NCI-H1105 treated with DMSO at 0.1 percent for 48 hours (cell line): ENCODE measurements around the gene SYNPO.

ENCODE experiments used
- DNase-seq: peaks from one replicate; lab custom pipeline; 2025; lab: John Stamatoyannopoulos, UW

SYNPO gene

DNA sequence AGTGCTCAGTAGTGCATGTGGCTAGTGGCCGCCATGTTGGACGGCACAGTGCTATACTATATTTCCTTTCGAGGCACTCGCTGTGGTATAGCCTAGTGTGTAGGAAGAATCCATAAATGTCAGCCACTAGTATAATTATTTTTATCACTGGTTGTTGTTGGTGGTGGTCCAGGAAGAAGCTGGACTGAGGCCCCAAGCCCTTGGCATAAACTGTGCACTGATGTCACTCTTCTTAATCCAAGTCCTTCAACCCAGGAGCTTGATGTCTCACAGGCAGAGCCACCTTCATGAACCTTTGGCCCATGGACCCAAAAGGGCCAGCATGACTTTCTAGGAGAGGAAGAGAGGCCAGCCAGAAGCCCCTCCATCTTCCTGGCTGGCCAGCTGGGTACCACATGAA, 32.5 kb upstream of the SYNPO start:
- no peak for DNase-seq

DNA sequence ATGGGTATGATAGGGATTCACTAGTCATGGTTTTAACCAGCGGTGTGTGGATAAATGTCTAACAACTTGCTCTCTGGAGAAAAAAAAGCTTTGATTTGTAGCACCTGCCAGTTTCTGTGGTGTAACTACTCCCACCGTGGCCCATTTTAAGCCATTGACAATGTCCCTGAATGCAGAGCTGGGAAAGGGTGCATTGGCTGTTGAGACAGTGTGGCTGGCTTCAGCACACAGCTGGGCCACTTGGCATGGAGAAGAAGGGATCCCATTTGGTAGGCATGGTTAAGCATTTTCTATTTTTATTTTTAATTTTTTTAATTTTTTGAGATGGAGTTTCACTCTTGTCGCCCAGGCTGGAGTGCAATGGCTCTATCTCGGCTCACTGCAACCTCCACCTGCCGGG, 31.5 kb upstream of the SYNPO start:
- no peak for DNase-seq

DNA sequence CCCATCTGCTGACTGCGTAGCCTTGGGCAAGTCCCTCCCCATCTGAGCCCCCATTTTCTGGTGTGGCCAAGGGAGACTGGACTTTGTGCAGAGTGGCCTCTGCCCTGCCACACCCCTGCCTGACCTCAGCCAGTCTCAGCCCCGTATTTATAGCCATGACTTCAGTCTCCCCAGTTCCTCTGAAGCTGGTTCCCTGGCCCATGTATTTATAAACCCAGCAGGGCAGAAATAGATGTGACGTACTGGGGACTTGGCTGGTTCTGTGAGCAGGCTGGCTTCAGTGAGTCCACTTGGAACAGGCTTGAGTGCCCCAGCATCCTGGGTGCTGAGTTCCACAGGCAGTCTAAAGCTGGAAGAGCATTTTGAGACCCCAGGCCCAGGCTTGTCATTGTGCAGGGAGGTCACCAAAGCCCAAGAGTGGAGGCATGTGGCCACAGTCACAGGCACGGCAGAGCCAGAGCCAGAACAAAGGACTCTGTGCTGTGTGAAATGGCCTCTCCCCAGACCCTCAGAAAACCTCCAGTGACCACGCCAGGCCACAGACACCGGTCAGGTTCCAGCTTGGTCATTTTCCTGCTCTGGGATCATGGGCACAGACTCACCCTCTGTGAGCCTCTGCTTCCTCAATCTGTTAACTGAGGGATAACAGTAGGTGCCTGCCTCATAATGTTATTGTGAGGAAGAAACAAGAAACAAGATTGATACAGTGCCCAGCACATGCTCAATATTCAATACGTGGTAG, 30.4 kb upstream of the SYNPO start:
- no peak for DNase-seq

DNA sequence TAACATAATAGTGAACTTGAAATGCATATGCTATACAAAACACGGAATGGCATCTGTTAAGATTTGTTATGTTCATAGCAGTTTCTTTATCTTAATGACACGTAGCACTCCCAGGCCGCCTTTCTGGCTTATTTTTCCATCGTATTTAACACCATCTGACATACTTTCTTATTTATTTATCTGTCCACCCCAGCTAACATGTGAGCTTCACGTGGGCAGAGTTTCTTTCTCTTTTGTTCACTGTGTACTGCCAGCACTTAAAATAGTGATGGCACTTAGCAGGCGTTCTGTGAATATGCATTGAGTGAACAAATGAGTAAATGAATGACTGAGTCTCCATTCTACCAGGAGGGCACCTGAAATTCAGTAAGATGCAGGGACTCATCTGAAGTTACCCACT, 29.4 kb upstream of the SYNPO start:
- DNase-seq: no peak

DNA sequence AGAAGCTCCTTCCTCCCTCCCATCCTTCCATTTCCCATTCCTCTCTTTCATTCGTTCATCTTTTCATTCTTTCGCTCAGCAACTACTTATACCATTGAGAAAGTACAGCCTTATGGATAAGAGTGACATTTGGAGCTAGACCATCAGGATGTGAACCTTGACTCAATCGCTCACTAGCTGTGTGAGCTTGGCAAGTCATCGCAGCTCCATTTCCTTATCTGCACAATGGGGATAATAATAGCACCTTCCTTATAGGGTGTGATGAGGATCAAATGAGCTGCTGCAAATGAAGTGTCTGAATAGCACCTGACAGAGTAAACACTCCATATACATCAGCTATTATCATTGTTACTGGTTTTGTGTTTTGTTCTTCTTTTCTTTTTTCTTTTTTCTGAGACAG, 28.1 kb upstream of the SYNPO start:
- no peak for DNase-seq

DNA sequence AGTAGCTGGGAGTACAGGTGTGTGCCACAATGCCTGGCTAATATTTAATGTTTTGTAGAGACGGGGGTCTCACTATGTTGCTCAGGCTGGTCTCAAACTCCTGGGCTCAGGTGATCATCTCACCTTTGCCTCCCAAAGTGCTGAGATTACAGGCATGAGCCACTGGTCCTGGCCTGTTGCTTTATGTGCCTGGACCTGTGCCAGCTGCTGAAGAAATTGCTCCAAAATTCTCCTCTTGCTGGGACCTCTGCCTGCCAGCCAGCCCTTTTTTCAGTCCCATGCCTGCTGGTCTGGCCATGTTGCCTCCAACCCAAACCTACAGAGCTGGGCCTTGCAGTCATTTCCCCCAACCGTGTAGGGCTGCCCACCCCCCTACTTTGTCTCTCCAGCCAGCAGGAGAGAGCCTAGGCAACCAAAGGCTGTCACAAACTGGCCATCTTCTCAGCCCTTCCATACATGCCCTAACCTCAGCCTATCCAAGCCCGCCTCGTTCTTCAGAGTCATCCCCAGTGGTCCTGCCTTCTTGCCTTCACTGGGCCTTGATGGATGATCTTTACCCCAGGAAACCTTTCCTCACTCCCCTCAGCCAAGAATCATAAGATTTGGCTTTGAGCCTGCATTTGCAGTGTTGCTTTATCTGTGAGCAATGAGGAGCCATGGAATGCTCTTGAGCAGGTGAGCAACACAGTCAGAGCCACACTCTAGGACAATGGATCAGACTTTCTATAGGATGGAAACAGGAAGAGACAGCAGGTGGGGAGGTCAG, 27.4 kb upstream of the SYNPO start:
- no peak for DNase-seq

DNA sequence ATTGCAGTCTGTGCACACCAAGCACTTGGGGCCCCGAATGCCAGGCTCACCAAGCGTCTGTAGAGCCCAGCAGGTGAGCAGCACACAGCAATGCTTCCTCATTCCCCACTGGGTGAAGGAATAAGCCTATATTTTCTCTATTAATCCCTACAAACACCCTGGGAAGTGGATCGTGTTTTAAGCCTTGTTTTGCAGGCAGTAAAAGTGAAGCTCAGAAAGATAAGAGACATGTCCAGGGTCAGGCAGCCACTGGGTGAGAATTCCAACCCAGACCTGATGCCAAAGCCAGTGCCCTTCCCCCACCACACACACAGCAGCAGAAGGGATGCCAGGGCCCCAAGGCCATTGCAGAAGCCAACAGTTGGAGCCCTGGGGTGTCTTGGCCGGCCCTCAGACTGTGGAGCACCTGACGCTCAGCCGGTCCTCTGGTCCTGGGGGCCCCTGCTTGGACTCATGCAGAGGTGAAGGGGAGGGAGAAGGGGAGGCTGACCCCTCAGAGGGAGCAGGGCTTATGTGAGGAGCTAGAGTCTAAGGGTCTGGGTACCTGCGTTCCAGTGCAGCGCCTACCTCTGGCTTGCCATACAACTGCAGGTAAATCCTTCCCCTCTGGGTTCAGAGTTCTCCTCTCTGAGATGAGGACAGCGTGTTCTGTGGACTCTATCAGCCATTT, 26.3 kb upstream of the SYNPO start:
- DNase-seq: no peak

DNA sequence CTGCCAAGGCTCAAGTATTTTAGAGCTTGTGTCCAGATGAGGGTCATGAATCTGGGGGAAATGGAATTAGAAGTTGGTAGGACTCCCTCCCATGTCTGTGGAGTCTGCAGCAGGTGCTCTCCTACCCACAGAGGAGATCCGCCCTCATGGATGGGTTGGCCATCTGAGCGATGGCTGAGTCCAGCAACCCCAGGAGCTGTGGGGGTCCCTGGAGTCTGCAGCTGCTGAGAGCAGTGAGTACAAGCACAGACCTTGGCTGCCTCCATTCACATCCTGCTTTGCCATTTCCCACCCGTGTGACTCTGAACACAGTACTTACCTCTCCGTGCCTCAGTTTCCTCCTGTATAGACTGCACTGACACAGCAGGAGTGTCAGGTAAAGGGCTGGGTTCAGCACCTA, 25.8 kb upstream of the SYNPO start:
- no peak for DNase-seq

DNA sequence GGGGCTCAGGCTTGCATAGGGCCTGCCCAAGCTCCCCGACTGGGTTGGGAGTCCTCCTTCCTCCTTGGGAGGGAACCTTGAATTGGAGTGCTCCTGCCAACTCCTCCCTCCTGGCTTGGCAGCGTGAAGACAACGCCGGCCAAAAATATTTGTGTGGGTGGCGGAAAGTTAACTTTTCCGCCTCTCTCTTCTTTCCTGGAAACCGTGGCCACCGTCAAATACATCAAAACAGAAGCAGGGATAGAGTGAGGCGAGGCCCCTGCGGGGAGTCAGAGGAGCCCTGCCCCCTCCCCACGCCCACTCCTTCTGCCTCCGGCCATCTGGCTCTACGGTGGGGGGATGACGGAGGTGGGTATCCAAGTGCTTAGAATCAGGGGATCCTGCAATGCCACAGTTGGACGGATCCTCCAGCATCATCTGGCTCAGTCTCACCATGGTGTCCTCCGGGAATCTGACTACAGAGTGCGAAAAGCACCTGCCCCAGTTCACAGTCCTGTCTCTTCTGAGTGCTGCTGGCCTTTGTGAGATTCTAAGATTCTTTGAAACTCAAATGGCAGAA, 25.2 kb upstream of the SYNPO start:
- no peak for DNase-seq

DNA sequence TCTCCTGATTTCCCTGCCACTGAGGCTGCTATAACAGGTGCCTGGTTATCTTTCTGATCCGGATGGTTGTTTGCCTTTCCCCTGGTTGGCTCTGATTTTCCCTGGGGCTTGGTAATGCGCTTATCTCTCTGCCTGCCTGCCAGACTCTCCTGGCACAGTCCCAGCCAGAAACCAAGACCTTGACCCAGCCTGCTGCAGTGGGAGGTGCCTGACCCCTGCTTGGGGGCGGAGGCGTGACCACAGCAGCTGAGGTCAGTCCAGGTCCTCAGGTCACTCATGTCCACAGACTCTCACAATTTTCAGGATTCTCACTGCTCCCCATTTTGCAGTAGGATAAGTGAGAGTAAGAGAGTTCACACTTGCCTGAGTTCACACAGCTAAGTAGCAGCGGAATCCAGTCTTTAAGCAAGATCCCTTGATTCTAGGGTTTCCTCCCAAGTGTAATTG, 24.4 kb upstream of the SYNPO start:
- no peak for DNase-seq

DNA sequence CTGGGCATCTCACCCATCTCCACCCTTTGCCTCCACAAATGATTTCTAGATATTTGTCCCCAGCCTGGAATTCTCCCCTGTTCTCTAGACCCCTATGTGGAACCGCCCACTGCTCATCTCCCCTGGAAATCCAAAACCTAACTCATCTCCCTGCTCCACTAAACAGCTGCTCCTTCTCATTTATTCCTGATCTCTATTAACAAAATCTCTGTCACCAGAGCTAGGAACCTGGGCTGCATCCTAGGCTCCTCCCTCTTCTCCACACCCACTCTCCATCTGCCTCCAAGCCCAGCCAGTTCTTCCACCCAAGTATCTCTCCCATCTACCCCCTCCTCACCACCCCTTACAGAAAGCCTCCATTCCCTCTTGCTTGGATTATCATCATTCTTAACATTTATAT, 24.0 kb upstream of the SYNPO start:
- no peak for DNase-seq

DNA sequence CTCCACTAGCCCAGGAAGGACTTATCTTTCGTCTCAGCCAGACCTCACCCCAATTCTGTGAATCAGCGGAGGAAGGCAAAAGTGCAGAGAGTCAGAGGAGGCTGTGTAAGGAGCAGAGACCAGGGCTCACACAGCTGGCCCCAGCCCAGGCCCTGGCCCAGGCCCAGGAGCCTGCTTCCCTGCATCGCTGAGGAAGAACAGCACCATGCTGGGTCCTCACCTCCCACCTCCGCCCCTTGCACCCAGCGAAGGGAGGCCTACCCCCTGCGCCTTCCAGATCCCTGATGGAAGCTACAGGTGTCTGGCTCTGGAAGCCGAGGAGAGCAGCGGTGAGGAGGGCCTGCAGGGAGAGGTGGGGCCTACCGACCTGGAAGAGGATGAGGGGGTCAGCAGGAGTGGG, 22.3 kb upstream of the SYNPO start:
- DNase-seq: no peak

DNA sequence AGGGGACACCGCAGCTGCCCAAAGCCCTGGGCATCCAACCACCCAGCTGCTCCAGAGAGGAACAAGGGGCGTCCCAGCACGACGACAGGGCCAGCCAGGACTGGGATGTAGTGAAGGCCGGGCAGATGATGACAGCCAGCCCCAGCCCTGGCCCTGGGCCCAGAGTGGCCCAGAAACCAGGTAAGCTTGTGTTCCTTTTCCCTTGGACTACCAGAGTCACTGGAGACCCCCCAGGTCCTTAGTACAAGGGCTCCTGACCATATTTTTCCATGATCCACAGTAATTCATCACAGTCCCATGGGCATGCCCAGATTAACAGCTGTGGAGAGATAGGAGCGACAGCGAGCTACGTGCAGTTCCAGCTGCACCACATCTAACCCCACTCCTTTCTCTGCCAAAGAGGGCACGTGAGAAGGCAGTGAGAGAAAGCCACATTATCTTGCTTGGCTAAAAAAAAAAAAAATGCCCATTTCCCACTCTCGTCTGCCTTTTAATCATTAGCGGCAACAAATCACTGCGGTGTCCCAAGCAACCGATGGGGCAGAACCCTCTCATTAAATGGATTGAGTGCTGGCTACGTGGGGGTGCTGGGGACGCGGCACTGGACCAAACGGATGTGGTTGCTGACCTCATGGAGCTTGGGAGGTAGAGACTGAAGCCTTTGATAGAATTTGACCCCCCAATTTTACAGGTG, 21.7 kb upstream of the SYNPO start:
- DNase-seq: no peak

DNA sequence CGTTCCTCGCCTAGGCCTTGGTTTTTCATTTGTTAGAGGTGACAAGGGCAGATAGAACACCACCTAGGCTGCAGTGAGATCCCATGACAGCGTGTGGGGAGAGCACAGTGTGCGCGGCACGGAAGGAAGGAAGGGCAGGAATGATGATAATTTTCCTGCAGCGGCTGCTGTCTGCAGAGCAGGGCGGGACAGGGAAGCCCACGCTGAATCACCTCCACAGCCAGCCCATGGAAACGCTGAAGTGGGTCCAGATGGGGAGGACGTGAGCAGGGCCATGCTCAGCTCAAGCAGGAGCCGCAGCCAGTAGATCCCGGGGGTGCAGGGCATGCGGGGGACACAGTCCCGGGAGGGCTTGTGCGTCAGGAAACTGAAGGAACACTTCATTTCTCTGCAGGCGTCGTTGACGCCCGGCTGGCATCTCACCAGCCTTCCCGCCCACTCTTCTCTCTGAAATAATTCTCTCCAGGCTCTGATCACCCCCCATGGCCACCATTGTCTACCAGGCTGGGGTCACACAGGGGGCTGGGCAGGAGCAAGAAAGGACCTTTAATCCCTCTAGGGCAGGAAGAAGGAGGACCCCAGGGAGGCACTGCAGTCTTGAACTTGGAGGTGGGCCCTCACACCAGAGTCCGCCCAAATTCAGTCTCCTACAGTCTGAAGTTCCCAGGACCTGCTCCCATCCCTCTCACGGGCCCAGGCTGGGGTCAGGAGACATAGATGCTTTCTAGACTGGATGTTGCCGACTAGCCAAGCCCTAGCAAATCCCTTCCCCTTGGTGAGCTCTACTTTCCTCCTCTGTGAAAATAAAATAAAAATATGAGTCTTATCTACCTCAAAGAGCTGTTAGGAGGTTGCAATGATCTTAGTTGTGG, 20.9 kb upstream of the SYNPO start:
- no peak for DNase-seq

DNA sequence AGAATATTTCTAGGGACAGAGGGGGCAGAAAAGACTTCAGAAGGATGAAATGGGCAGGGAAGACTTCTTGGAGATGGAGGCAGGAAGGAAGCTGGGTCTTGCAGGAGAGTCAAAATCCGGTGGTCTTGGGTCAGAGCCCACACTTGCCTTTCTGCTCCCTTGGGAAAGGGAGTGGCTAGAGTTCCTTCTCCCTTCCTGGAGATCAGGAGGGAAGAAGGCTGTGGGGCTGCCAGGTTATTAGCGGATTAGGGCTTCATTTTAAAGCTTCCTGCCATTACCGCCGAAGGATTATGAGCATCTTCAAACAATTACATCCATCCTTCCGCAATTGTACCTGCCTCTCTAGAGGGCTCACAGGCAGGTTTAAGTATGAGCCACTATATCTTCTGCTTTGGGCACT, 19.2 kb upstream of the SYNPO start:
- no peak for DNase-seq

DNA sequence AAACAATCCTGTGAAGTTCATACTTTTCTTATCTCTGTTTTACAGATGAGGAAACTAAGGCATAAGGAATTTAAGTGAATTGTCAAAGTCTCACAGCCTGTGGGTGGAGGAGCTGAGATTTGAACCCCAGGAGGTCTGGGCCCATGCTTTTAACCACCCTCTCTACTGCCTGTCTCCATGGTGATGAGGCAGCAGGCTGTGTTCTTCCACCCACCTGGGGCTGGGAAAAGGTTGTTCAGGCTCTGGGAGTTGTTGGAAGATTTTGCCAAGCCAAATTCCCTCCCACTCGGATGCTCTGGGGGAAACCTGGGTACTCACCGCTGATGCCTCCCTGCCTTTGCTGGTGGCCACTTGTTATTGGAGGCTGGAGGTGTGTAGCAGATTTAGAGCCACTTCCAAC, 18.3 kb upstream of the SYNPO start:
- DNase-seq: no peak

DNA sequence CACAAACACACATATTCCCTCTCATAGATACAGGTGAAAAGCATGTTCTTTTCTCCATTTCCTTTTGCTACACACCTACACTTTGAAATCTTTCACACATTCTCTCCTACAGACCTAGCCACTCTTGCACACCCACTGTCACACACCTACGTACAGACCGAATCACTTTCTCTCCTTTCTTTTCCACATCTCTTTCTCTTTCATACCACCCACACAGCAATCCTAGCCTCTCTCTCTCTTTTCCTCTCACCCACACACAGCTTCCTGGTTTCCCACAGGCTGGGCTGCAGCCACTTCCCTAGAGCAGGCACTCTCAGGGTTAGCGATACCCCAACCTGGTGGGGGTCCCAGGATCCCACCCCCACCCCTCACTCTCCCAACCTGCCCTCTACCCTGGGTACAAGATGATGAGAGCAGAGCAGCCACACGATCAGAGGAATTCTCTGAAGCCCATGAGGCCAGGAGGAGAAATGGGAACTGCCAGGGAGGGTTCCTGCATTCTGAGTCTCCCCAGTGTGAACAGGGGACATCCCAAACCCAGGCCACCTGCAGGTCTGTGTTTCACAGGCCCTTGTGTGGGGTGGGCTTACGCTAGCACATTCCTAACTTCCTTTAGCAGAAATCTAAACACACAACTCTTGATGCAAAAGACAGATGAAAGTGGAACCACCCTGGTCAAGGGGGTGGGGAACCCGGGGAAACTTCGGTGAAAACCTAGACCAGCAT, 17.1 kb upstream of the SYNPO start:
- no peak for DNase-seq

DNA sequence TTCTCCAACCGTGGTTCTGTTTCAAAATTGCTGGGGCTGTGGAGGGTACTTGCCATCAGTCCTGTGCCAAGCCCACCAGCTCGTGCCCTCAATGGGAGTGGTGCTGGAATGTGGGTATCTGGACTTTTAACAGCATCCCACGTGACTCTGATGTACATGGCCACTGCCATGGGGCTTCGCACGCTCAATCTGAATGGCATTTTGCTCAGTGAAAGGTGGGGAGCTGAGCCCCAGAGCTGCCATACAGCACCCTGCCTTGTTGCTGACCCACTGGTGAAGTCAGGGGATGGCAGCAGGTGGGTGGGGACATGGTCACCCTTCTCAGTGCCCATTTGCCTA, 16.6 kb upstream of the SYNPO start:
- DNase-seq: no peak

DNA sequence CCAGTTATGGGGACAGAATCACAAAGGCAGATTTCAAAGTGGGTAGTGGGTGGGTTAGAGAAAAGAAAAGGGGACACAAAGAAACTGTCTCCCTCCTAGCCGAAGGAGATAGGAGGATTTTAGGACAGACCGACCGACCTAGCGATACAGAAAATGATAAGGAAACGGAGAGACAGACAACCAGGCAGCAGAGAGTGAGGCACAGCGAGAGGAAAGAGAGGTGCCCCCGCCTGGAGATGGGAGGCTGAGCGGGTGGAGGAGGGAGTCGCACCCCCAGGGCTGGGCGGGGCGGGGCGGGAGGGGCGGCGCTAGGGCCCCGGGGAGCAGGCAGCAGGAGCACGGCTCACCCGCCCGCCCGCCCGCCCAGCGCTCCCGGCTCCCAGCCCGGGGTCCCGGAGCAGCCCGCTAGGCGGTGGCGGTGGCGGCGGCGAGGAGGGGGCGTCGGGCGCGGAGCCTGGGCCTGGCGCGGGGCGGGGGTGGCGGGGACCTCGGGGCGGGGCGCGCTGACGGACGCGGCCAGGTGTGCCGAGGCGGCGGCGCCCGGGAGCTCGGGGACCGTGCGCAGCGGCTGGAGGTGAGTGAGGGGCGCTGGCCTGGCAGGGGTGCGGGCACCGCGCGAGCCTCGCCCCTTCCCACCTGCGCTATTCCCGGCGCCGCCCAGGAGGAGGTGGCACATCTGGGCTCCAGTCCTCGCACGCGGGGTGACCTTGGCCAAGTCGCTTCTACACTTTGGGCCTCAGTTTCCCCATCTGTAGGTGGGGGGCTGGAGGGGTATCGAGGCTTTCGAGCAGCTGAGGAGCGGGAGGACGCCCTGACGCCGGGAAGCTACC, 15.9 kb upstream of the SYNPO start:
- no peak for DNase-seq

DNA sequence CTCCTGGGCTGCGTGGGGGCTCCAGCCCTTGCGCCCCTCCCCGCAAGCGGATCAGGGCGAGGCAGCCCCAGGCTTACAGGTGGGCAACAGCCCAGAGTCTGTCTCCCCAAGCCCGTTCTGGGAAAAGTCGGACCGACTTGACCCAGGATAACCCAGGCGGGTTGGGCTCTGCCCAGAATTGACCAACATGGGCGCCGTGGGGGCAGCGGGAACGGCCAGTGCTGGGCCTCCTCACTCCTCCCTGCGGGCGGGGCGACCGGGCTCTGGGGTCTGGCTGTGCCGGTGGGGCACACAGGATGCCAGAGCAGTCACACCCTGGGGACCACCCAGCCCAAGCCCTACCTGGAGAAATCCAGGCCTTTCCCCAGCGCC, 15.3 kb upstream of the SYNPO start:
- DNase-seq: no peak
